ENCODE data around the gene ATP7A. TPM values are rescaled to one million over a fixed set of nuclear protein-coding genes. Genes with fewer than 3 reads are reported as not detected.

The ATP7A gene
- total RNA-seq, 4 donors from 2014 or later = 11.4 to 22.9 (median 14.4) TPM

- Histone ChIP-seq H3K36me3 (no peaks in the 10 kb centered on the region), H3K4me3 (replicated peaks in 1 of 3) (peak within 1 kb of the TSS; percentile 11 to 47 (median 45)), H3K27me3 (no peaks in the 10 kb centered on the region), H3K9me3 (no peaks in the 10 kb centered on the region), H3K27ac (peak within 1 kb of the TSS; percentile 80 to 94 (median 88)), H3K4me1 (no peaks in the 10 kb centered on the region)
- intact Hi-C loops (cut with DNase I) = no loop called here
- TF ChIP-seq CTCF (IDR thresholded peaks at IDR 0.05) = no peak
- TF ChIP-seq POLR2A (IDR thresholded peaks at IDR 0.05) = peak in 1 of 2 donors; percentile 83
- WGBS, 2 donors = 0% methylated on average over 24 to 39 of the region's 49 CpGs
- peak; percentile 92 for DNase-seq
These were observed 15.3 kb upstream of the ATP7A start, which contains the start of gene MAGT1 for GRCh38 chrX:77894921-77895886. TSS of gene MAGT1 (minus strand) at chrX:77895435. CDS start at chrX:77895410, 25 bp downstream.

- peak within 1 kb of the TSS; percentile 15 to 60 (median 43) for H3K4me3 ChIP-seq (replicated peaks in 1 of 3)
- TF ChIP-seq CTCF (IDR thresholded peaks at IDR 0.05) = peak in 3 of 6 experiments; percentile 22 to 39 (median 34)
- peak in 1 of 2 donors; percentile 81 for TF ChIP-seq POLR2A (IDR thresholded peaks at IDR 0.05)
- H3K4me1 ChIP-seq = no peaks in the 10 kb centered on the region
- peaks cover 3 to 5% of the 10 kb centered on the region in 2 donors for H3K36me3 ChIP-seq
- no peaks in the 10 kb centered on the region for H3K27me3 ChIP-seq
- peak; percentile 61 to 62 for DNase-seq
- WGBS, 2 donors = 0 to 1% methylated on average over 28 of the region's 28 CpGs
- intact Hi-C loops (cut with DNase I) = no loop called here
- H3K9me3 ChIP-seq = no peaks in the 10 kb centered on the region
- H3K27ac ChIP-seq = peak within 1 kb of the TSS; percentile 81 to 90 (median 85)
These were observed 11.2 kb upstream of the ATP7A start, which contains the start of gene COX7B for GRCh38 chrX:77899081-77899828. TSS of gene COX7B (plus strand) at chrX:77899468. CDS start at chrX:77899554, 86 bp downstream.

GRCh38 chrX:77900688-77901087, 9.8 kb upstream of the ATP7A start:
- Histone ChIP-seq H3K36me3 (peaks cover 3 to 5% of the 10 kb centered on the region in 2 donors), H3K4me1 (no peaks in the 10 kb centered on the region), H3K27me3 (no peaks in the 10 kb centered on the region), H3K4me3 (replicated peaks in 1 of 3) (peak overlapping the region in 2 of 3 donors; percentile 43 to 60), H3K9me3 (no peaks in the 10 kb centered on the region), H3K27ac (peak overlapping the region in 1 of 3 donors; percentile 90)
- WGBS, 2 donors = 76 to 93% methylated on average over 1 of the region's 1 CpG
- intact Hi-C loops (cut with DNase I) = no loop called here
- DNase-seq = no peak
- no peak for TF ChIP-seq POLR2A (IDR thresholded peaks at IDR 0.05)
- no peak for TF ChIP-seq CTCF (IDR thresholded peaks at IDR 0.05)

- no peaks in the 10 kb centered on the region for H3K27me3 ChIP-seq
- H3K4me1 ChIP-seq = no peaks in the 10 kb centered on the region
- H3K36me3 ChIP-seq = peaks cover 3 to 5% of the 10 kb centered on the region in 2 donors
- intact Hi-C loops (cut with DNase I) = no loop called here
- H3K4me3 ChIP-seq (replicated peaks in 1 of 3) = no peak overlapping the region
- no peak for DNase-seq
- WGBS, 2 donors = 90 to 91% methylated on average over 5 of the region's 5 CpGs
- TF ChIP-seq POLR2A (IDR thresholded peaks at IDR 0.05) (no peak), CTCF (IDR thresholded peaks at IDR 0.05) (no peak)
- H3K9me3 ChIP-seq = no peaks in the 10 kb centered on the region
- H3K27ac ChIP-seq = no peak overlapping the region
These were observed 9.0 kb upstream of the ATP7A start for GRCh38 chrX:77901506-77901905.
